IMR-90 (cell line): Measurements from ENCODE around the gene ATP13A1. TPM values are rescaled to one million over a fixed set of nuclear protein-coding genes. Genes with fewer than 3 reads are reported as not detected.

Experiments
- ATAC-seq: fragments of 200-7000 bp; cut with Tn5 transposase; 2 replicates; pipeline ENCODE4 v1.9.1; 2020; ENCODE audit warnings: low read depth, mild to moderate bottlenecking, moderate library complexity
- BruUV-seq: library from RNA; stranded (reverse); fragments of 400-500 nt; replicated peaks from 2 replicates; lab custom pipeline; 2021; lab: Mats Ljungman, UMichigan
- CTCF ChIA-PET: fragments of 300-600 bp; formaldehyde crosslinking; extraction: SDS; loops from one replicate; lab custom pipeline; 2021; ENCODE audit warnings: antibody characterized with exemption; lab: Yijun Ruan, JAX
- POLR2A ChIA-PET: fragments of 300-600 bp; sonication (Branson Sonifier 250); formaldehyde crosslinking; loops from one replicate; lab custom pipeline; 2022; ENCODE audit warnings: antibody characterized with exemption; ENCODE audit not compliant: unreplicated experiment; lab: Charles Lee
- DNase-seq: peaks from one replicate; pipeline ENCODE4 v3.0.0; 2013
- H2AFZ ChIP-seq: replicated peaks from 2 replicates; pipeline ENCODE3; 2013; ENCODE audit warnings: low read length, mild to moderate bottlenecking; ENCODE audit not compliant: poor library complexity
- H2AK5ac ChIP-seq: 2 replicates; pipeline ENCODE4 v1.6.1; 2013; ENCODE audit warnings: low read depth, low read length, inconsistent platforms
- H2AK9ac ChIP-seq: replicated peaks from 2 replicates; pipeline ENCODE3; 2013; ENCODE audit warnings: mild to moderate bottlenecking, low read depth, low read length, moderate library complexity; ENCODE audit not compliant: poor library complexity
- H2BK120ac ChIP-seq: 2 replicates; pipeline ENCODE4 v1.6.1; 2013; ENCODE audit warnings: low read depth, low read length, inconsistent platforms
- H2BK15ac ChIP-seq: 3 replicates; pipeline ENCODE4 v1.6.1; 2013; ENCODE audit warnings: low read depth, low read length, inconsistent platforms
- H2BK20ac ChIP-seq: 2 replicates; pipeline ENCODE4 v1.6.1; 2013; ENCODE audit warnings: low read depth, mild to moderate bottlenecking, inconsistent platforms, low read length, moderate library complexity
- H2BK5ac ChIP-seq: 2 replicates; pipeline ENCODE4 v1.6.1; 2013; ENCODE audit warnings: mild to moderate bottlenecking, low read depth, low read length, inconsistent platforms; ENCODE audit not compliant: poor library complexity, severe bottlenecking
- H3K14ac ChIP-seq: replicated peaks from 2 replicates; pipeline ENCODE4 v1.6.1; 2013; ENCODE audit warnings: low read depth, low read length, inconsistent platforms
- H3K18ac ChIP-seq: 2 replicates; pipeline ENCODE4 v1.6.1; 2013; ENCODE audit warnings: low read depth, low read length, control low read depth
- H3K23ac ChIP-seq: 2 replicates; pipeline ENCODE4 v1.6.1; 2013; ENCODE audit warnings: low read depth, low read length, inconsistent platforms
- H3K27ac ChIP-seq: 2 replicates; pipeline ENCODE4 v1.5.1; 2013; ENCODE audit warnings: mild to moderate bottlenecking, control low read depth, low read length; ENCODE audit not compliant: insufficient read depth
- H3K27me3 ChIP-seq: 2 replicates; pipeline ENCODE4 v1.6.1; 2013; ENCODE audit warnings: low read length; ENCODE audit not compliant: control insufficient read depth, insufficient read depth
- H3K36me3 ChIP-seq: 2 replicates; pipeline ENCODE4 v1.6.1; 2013; ENCODE audit warnings: low read length, mixed read lengths; ENCODE audit not compliant: control insufficient read depth, insufficient read depth
- H3K4ac ChIP-seq: 2 replicates; pipeline ENCODE4 v1.6.1; 2013; ENCODE audit warnings: low read depth, low read length, inconsistent platforms
- H3K4me1 ChIP-seq: 2 replicates; pipeline ENCODE4 v1.6.1; 2013; ENCODE audit warnings: low read length, mixed read lengths; ENCODE audit not compliant: control insufficient read depth, insufficient read depth
- H3K4me2 ChIP-seq: 2 replicates; pipeline ENCODE4 v1.6.1; 2013; ENCODE audit warnings: low read depth, mild to moderate bottlenecking, control low read depth, low read length, moderate library complexity
- H3K4me3 ChIP-seq: 2 replicates; pipeline ENCODE4 v1.5.1; 2013; ENCODE audit warnings: low read depth, mild to moderate bottlenecking, control low read depth, low read length, moderate library complexity; ENCODE audit not compliant: insufficient read depth
- H3K56ac ChIP-seq: 2 replicates; pipeline ENCODE4 v1.6.1; 2013; ENCODE audit warnings: low read length, inconsistent platforms; ENCODE audit not compliant: insufficient read depth; ENCODE audit errors: extremely low read depth
- H3K79me1 ChIP-seq, 2 experiments: 2 replicates each; pipeline ENCODE4 v1.6.1; 2013; ENCODE audit warnings: low read length in 2 of 2, inconsistent platforms in 1 of 2, low read depth in 1 of 2
- H3K9ac ChIP-seq: 2 replicates; pipeline ENCODE4 v1.6.1; 2013; ENCODE audit warnings: low read depth, low read length, control low read depth
- H3K9me1 ChIP-seq: 2 replicates; pipeline ENCODE4 v1.6.1; 2013; ENCODE audit warnings: low read length, inconsistent platforms; ENCODE audit not compliant: insufficient read depth
- H3K9me3 ChIP-seq: 2 replicates; pipeline ENCODE4 v1.6.1; 2013; ENCODE audit warnings: low read length; ENCODE audit not compliant: control insufficient read depth, insufficient read depth
- H4K20me1 ChIP-seq: 2 replicates; pipeline ENCODE4 v1.6.1; 2013; ENCODE audit warnings: low read length, inconsistent platforms; ENCODE audit not compliant: insufficient read depth
- H4K5ac ChIP-seq: 2 replicates; pipeline ENCODE4 v1.6.1; 2013; ENCODE audit warnings: mild to moderate bottlenecking, low read depth, low read length, control low read depth
- H4K8ac ChIP-seq, 2 experiments: 2 replicates each; pipeline ENCODE4 v1.6.1; 2013; ENCODE audit warnings: low read depth in 2 of 2, low read length in 2 of 2, control low read depth in 1 of 2, inconsistent platforms in 1 of 2
- H4K91ac ChIP-seq: 2 replicates; pipeline ENCODE4 v1.6.1; 2013; ENCODE audit warnings: low read depth, low read length, inconsistent platforms; ENCODE audit not compliant: insufficient read depth
- CEBPB ChIP-seq: IDR thresholded peaks from 2 replicates; pipeline ENCODE4 v1.6.1; 2012; ENCODE audit warnings: low read depth, low read length, improper control_type of control experiment
- MAZ ChIP-seq: IDR thresholded peaks from 2 replicates; pipeline ENCODE4 v1.6.1; 2012; ENCODE audit warnings: low read depth, mild to moderate bottlenecking, low read length, improper control_type of control experiment, moderate library complexity, borderline replicate concordance
- USF2 ChIP-seq: fragments of 150-350 bp; IDR thresholded peaks from 2 replicates; pipeline ENCODE4 v1.6.1; 2017; ENCODE audit warnings: mild to moderate bottlenecking, antibody characterized with exemption, low read length, low read depth
- WGBS, 2 experiments: methylation state at CpG; one replicate each; pipeline versions ENCODE4 v1.1.5 to v1.1.7; 2013; ENCODE audit warnings: missing lambda C conversion rate in 2 of 2; ENCODE audit not compliant: insufficient read length in 1 of 2; ENCODE audit errors: extremely low coverage in 2 of 2; 5-methylcytosine and 5-hydroxymethylcytosine counted together
- dilution Hi-C: fragments of 300-500 bp; cut with HindIII; formaldehyde crosslinking; loops from one replicate; pipeline ENCODE4 v1.14.3; 2018; ENCODE audit warnings: low sequenced_read_pairs; ENCODE audit not compliant: unreplicated experiment
- in situ Hi-C: fragments of 300-500 bp; cut with MboI; formaldehyde crosslinking; loops from 3 replicates; pipeline ENCODE4 v1.14.3; 2019; ENCODE audit warnings: low sequenced_read_pairs, inconsistent platforms, mixed read lengths
- intact Hi-C: fragments of 100-400 bp; cut with micrococcal nuclease; formaldehyde crosslinking; loops from 2 replicates; pipeline ENCODE4 v1.10.0; 2022
- polyA plus RNA-seq, 3 experiments: library from polyadenylated mRNA; depleted of rRNA; stranded (reverse); fragments of >200 nt; gene quantifications; 2 replicates each; pipeline ENCODE4 v1.2.3, GENCODE V29; 2012; ENCODE audit warnings: low replicate concordance in 1 of 3
- total RNA-seq: library from RNA; depleted of rRNA; stranded (reverse); fragments of >200 nt; gene quantifications from 2 replicates; pipeline ENCODE4 v1.2.3, GENCODE V29; 2012

Gene ATP13A1
- total and polyA plus RNA-seq, 2 of the 4 experiments (the other 2 are of a cell fraction): 13.3 to 43.8 TPM

- 98% methylated on average over 9 of the region's 29 CpGs; no CpG with 5 or more reads in 1 of the 2 experiments for WGBS, 2 experiments
- intact Hi-C loops: no loop called here
Observed at GRCh38 chr19:19647037-19647835, 16.2 kb downstream of the ATP13A1 start.

More at GRCh38 chr19:19647037-19647835, 16.2 kb downstream of the ATP13A1 start:
- Histone ChIP-seq H2BK15ac (no peak overlapping the region), H3K9ac (no peak overlapping the region), H3K9me1 (peaks cover 3% of the 10 kb centered on the region; the same call in 1 of the 2 replicates), H2BK20ac (no peak overlapping the region), H3K79me1 (peaks cover 0 to 11% of the 10 kb centered on the region in 2 experiments; a peak in 3 of 4 replicates), H3K14ac (no peak overlapping the region), H4K8ac (no peak overlapping the region), H3K4me1 (0 out of 2 replicates have a peak, but pooled peaks cover 2% of the 10 kb centered on the region), H3K4me2 (no peak overlapping the region), H3K56ac (no peak overlapping the region), H3K9me3 (no peaks in the 10 kb centered on the region), H2AFZ (no peak overlapping the region), H3K18ac (no peak overlapping the region), H4K5ac (no peak overlapping the region), H3K23ac (no peak overlapping the region), H3K27me3 (no peaks in the 10 kb centered on the region), H2BK120ac (no peak overlapping the region), H3K4me3 (no peak overlapping the region), H3K36me3 (peaks cover 57% of the 10 kb centered on the region), H3K27ac (no peak overlapping the region), H3K4ac (no peak overlapping the region), H2AK5ac (no peak overlapping the region), H4K20me1 (0 out of 2 replicates have a peak, but pooled peaks cover 3% of the 10 kb centered on the region), H2AK9ac (no peak overlapping the region), H4K91ac (no peak overlapping the region), H2BK5ac (no peak overlapping the region)
- BruUV-seq: no TSS peak
- POLR2A ChIA-PET: no interaction called here
- dilution Hi-C loops: no loop called here
- in situ Hi-C loops: loop anchor here (25.0 kb wide), 1 partner anchor 260 kb away; no protein-coding TSS in a partner anchor
- ATAC-seq (no peak), DNase-seq (no peak)
- TF ChIP-seq MAZ (no peak), USF2 (no peak), CEBPB (no peak)
- CTCF ChIA-PET: no interaction called here
